Body of pancreas (tissue), 4 donors: ENCODE results near the gene MPO. TPM values are rescaled to one million over a fixed set of nuclear protein-coding genes. Genes with fewer than 3 reads are reported as not detected.
A peak's percentile ranks its signal among the peaks of the same experiment; 100 is the strongest.

ENCODE experiments used
- ATAC-seq: fragments of 150-250 bp; one replicate; pipeline ENCODE4 v1.9.1; 2016
- DNase-seq, 4 donors: peaks; one replicate each; pipeline ENCODE4 v3.0.0-alpha.2; 2019
- H3K27ac ChIP-seq, 4 donors: fragments of 200-600 bp; sonication (generic); 1 replicate in 3 of 4; 2 replicates in 1 of 4; pipeline versions ENCODE4 v1.5.1 to v1.6.1; 2016 to 2019; ENCODE audit warnings: mild to moderate bottlenecking in 1 of 4, mixed read lengths in 1 of 4, moderate library complexity in 1 of 4
- H3K27me3 ChIP-seq, 2 donors: fragments of 200-600 bp; sonication (generic); one replicate each; pipeline ENCODE4 v1.6.0; 2016; ENCODE audit warnings: mild to moderate bottlenecking in 1 of 2
- H3K36me3 ChIP-seq, 2 donors: fragments of 200-600 bp; sonication (generic); replicated peaks in 1 of 2; 2 replicates each; pipeline ENCODE4 v1.5.1; 2016; ENCODE audit warnings: low read depth in 2 of 2; ENCODE audit not compliant: insufficient read depth in 1 of 2
- H3K4me1 ChIP-seq: fragments of 200-600 bp; sonication (generic); one replicate; pipeline ENCODE4 v1.6.0; 2016
- H3K4me3 ChIP-seq, 2 donors: fragments of 200-600 bp; sonication (generic); 1 replicate in 1 of 2; 2 replicates in 1 of 2; pipeline ENCODE4 v1.5.1; 2016 to 2019
- H3K9me3 ChIP-seq, 3 donors: fragments of 200-600 bp; sonication (generic); 1 replicate in 2 of 3; 2 replicates in 1 of 3; pipeline ENCODE4 v1.5.1; 2016
- CTCF ChIP-seq, 7 experiments: fragments of 450-650 bp in 4 of 7; fragments of 200-600 bp in 3 of 7; sonication (generic) in 3 of 7; IDR thresholded peaks; one replicate each; pipeline ENCODE4 v1.5.1; 2016 to 2019; ENCODE audit warnings: antibody characterized with exemption in 7 of 7
- POLR2A ChIP-seq, 3 donors: fragments of 450-650 bp; IDR thresholded peaks; one replicate each; pipeline ENCODE4 v1.6.1; 2016; ENCODE audit warnings: antibody characterized with exemption in 3 of 3, mild to moderate bottlenecking in 2 of 3
- WGBS, 2 donors: methylation state at CpG; one replicate each; pipeline ENCODE4 v1.1.5; 2017; 5-methylcytosine and 5-hydroxymethylcytosine counted together
- intact Hi-C: fragments of 100-400 bp; cut with DNase I; formaldehyde crosslinking; loops from one replicate; pipeline ENCODE4 v1.15.1; 2023
- total RNA-seq, 2 donors: library from RNA; depleted of rRNA; stranded (reverse); fragments of >200 nt; gene quantifications; one replicate each; pipeline ENCODE4 v1.1.0, GENCODE V29; 2016

The MPO gene
- total RNA-seq, 2 donors from 2014 or later: not detected

DNA sequence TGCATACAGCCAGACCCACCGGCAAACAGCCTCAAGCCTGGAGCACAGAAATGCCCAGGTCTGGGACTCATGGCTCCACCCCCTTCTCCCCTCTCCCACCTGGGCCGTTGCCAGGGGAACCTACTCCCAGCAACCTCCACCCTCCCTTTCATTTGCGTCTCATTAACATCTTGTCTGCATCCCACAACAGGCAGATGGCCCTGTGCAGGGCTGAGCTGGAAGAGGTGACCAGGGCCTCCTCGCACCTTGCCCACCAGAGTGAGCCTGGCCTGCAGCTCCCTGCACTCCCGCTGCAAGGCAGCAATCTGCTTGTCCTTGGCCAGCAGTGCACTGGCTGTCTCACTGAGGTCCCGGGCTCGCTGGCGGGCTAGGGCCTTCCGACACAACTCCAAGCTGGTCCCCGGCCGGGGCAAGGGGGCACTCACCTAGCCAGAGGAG, 44.6 kb upstream of the MPO start:
- H3K9me3 ChIP-seq: no peaks in the 10 kb centered on the region
- peak in 2 of 4 donors; percentile 32 to 35 for DNase-seq
- no peak overlapping the region for H3K27ac ChIP-seq
- peak overlapping the region in 1 of 2 donors; percentile 51 for H3K4me3 ChIP-seq
- H3K27me3 ChIP-seq: no peaks in the 10 kb centered on the region
- TF ChIP-seq POLR2A (IDR thresholded peaks at IDR 0.05): no peak
- no peak for TF ChIP-seq CTCF (IDR thresholded peaks at IDR 0.05)
- intact Hi-C loops: no loop called here
- peaks cover 14% of the 10 kb centered on the region for H3K4me1 ChIP-seq
- H3K36me3 ChIP-seq: no peaks in the 10 kb centered on the region
- WGBS, 2 donors: 68 to 77% methylated on average over 10 to 11 of the region's 11 CpGs
- ATAC-seq: no peak

DNA sequence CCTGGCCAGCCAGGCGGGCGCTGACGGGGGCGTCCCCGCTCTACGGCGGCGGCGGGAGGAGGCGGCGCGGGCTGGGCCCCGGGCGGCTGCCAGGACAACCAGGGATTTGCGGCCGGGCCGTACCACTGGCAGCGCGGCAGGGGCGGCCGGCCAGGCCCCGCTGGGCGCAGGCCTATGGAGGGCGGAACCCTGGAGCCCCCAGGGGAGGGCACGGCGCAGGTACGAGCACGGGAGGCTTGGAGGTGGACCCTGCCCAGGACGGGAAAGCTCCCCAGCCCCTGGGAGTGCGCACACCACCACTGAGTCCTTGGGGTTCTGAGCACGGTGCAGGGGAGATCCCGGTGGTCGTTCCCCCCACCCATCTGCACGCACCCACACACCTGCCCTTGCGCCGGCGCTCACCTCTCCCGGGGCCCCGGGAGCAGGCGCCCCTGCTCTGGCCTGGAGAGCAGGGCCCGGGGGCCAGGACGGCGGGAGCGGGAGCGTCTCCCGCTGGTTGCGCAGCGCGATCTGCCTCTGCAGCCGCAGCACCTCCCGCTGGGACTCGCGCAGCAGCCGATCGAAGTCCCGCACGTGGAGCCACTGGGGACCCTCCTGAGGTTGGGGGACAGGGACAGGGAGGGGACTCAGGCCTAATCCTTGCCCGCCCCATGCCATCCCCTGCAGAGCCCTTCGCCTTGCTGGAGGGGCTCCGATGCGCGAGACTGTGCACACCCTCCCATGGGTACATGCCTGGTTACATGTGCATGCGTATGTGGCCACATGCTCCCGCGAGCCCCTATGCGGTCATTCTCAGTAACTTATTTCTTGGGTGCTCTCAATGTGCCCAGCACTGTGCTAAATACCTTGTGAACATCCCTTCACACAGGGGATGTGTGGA, 43.9 kb upstream of the MPO start:
- TF ChIP-seq CTCF (IDR thresholded peaks at IDR 0.05) (no peak), POLR2A (IDR thresholded peaks at IDR 0.05) (peak; percentile 30 to 55 (median 51))
- intact Hi-C loops: no loop called here
- WGBS, 2 donors: 1 to 3% methylated on average over 6 to 62 of the region's 66 CpGs
- H3K9me3 ChIP-seq: no peaks in the 10 kb centered on the region
- peak overlapping the region; percentile 51 to 53 for H3K4me3 ChIP-seq
- H3K27me3 ChIP-seq: no peaks in the 10 kb centered on the region
- peak overlapping the region in 3 of 4 donors; percentile 26 to 57 (median 48) for H3K27ac ChIP-seq
- H3K4me1 ChIP-seq: peaks cover 14% of the 10 kb centered on the region
- peak; percentile 64 to 75 (median 70) for DNase-seq
- H3K36me3 ChIP-seq: no peaks in the 10 kb centered on the region
- peak; percentile 92 for ATAC-seq

DNA sequence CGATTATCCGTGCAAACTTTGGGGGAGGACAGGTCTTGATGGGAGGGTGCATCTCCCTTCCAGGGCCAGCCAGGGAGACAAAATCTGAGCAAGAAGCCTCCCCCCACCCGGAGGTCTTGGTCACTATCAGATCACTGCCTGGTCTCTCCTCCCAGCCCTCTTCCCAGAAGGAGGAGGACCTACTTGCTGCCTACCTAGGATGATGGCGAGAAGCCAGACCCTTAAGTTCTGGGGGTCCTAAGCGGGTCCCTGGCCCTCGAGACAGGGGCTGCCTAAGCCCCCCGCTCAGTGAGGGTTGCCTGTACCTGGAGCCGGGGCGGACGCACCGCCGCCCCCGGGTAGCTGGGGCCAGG, 43.3 kb upstream of the MPO start:
- Histone ChIP-seq H3K36me3 (no peaks in the 10 kb centered on the region), H3K9me3 (no peaks in the 10 kb centered on the region), H3K27me3 (no peaks in the 10 kb centered on the region), H3K4me1 (peaks cover 14% of the 10 kb centered on the region), H3K4me3 (peak overlapping the region; percentile 51 to 53), H3K27ac (peak overlapping the region in 3 of 4 donors; percentile 26 to 57 (median 48))
- TF ChIP-seq POLR2A (IDR thresholded peaks at IDR 0.05) (peak in 2 of 3 donors; percentile 35 to 37), CTCF (IDR thresholded peaks at IDR 0.05) (no peak)
- ATAC-seq (peak; percentile 4), DNase-seq (no peak)
- 3 to 5% methylated on average over 10 to 13 of the region's 13 CpGs for WGBS, 2 donors
- intact Hi-C loops: no loop called here

GRCh38 chr17:58323366-58324055, 42.8 kb upstream of the MPO start:
- ATAC-seq (no peak), DNase-seq (no peak)
- intact Hi-C loops: no loop called here
- no peaks in the 10 kb centered on the region for H3K9me3 ChIP-seq
- H3K27me3 ChIP-seq: no peaks in the 10 kb centered on the region
- TF ChIP-seq POLR2A (IDR thresholded peaks at IDR 0.05) (no peak), CTCF (IDR thresholded peaks at IDR 0.05) (no peak)
- no peaks in the 10 kb centered on the region for H3K36me3 ChIP-seq
- no peak overlapping the region for H3K4me3 ChIP-seq
- peak overlapping the region in 1 of 4 donors; percentile 57 for H3K27ac ChIP-seq
- 53 to 78% methylated on average over 4 to 7 of the region's 8 CpGs for WGBS, 2 donors
- H3K4me1 ChIP-seq: peaks cover 14% of the 10 kb centered on the region
